Stomach smooth muscle (tissue), 2 donors: ENCODE measurements around the gene GAB4.
"Not testable (repeated sequence)": the region's sequence is repeated elsewhere in the genome, so short reads cannot be mapped to it uniquely, and the experiment has no call there.

Experiments
- H3K27ac ChIP-seq: one replicate; pipeline ENCODE4 v1.7.0; 2013; ENCODE audit warnings: mild to moderate bottlenecking, low read length, inconsistent platforms
- H3K27me3 ChIP-seq, 2 donors: one replicate each; pipeline ENCODE4 v1.7.0; 2013; ENCODE audit warnings: low read length in 2 of 2; ENCODE audit not compliant: insufficient read depth in 2 of 2, control insufficient read depth in 1 of 2
- H3K36me3 ChIP-seq, 2 donors: one replicate each; pipeline ENCODE4 v1.7.0; 2013; ENCODE audit warnings: low read length in 2 of 2; ENCODE audit not compliant: control insufficient read depth in 2 of 2, insufficient read depth in 2 of 2
- H3K4me1 ChIP-seq: one replicate; pipeline ENCODE4 v1.7.0; 2013; ENCODE audit warnings: low read length; ENCODE audit not compliant: control insufficient read depth, insufficient read depth
- H3K4me3 ChIP-seq, 2 donors: one replicate each; pipeline ENCODE4 v1.7.0; 2013; ENCODE audit warnings: low read length in 2 of 2
- H3K9ac ChIP-seq, 2 donors: one replicate each; pipeline ENCODE4 v1.7.0; 2013; ENCODE audit warnings: low read length in 2 of 2, mild to moderate bottlenecking in 1 of 2
- H3K9me3 ChIP-seq, 2 donors: one replicate each; pipeline ENCODE4 v1.7.0; 2013; ENCODE audit warnings: low read length in 2 of 2; ENCODE audit not compliant: control insufficient read depth in 2 of 2
- donor health status: healthy.
- donor health status: Pancreatic carcinoma.

GAB4 gene

DNA sequence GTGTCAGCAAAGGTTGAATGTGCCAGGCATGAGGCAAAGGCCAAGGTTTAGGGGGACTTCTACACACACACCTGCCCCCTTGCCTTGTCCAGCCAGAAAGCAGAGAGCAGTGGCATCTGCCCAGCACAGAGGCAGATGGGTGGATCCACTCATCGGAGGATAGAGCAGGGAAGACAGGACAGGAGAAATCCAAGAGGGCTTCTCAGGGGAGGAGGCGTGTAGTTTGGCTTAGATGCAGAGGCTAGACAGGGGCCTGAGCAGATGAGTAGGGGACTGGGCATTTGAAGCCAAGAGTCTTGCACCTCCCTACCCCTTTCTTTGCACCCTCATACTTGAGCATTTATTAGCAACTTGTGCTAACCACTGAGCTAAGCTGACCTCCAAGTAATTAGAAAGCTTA lies 26.5 kb upstream of the GAB4 start:
- H3K36me3 ChIP-seq, H3K9me3 ChIP-seq, H3K27me3 ChIP-seq, H3K4me1 ChIP-seq, H3K4me3 ChIP-seq, H3K9ac ChIP-seq, H3K27ac ChIP-seq: not testable (repeated sequence)

DNA sequence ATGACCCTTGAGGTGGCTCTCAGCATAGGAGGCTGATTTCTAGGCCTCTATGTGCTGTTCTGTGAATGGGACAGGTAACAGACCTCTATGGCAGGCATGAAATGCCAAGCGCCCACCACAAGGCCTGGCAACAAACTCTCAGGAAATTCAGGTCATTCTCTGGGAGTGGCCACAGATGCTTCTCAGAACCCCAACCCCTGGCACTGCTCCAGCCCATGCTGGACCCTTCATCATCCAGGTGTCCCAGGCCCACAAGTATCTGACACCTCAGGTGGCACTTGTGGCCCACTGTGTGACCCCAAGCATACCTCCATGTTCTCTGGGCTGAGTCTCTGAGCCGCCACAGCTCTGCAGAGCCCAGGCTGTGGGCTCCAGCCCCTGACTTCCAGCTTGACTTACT lies 24.3 kb upstream of the GAB4 start:
- not testable (repeated sequence) for H3K4me1 ChIP-seq, H3K36me3 ChIP-seq, H3K27me3 ChIP-seq, H3K9me3 ChIP-seq, H3K27ac ChIP-seq, H3K4me3 ChIP-seq, H3K9ac ChIP-seq

DNA sequence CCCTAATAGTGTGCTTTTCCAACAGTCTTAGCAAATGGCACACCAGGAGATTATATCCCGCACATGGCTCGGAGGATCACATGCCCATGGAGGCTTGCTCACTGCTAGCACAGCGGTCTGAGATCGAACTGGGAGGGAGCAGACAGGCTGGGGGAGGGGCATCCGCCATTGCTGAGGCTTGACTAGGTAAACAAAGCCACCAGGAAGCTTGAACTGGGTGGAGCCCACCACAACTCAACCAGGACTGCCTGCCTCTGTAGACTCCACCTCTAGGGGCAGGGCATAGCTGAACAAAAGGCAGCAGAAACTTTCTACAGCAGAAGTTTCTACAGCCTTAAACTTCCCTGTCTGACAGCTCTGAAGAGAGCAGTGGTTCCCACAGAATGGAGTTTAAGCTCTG lies 16.4 kb upstream of the GAB4 start:
- H3K9me3 ChIP-seq, H3K4me3 ChIP-seq, H3K36me3 ChIP-seq: not testable (repeated sequence)

DNA sequence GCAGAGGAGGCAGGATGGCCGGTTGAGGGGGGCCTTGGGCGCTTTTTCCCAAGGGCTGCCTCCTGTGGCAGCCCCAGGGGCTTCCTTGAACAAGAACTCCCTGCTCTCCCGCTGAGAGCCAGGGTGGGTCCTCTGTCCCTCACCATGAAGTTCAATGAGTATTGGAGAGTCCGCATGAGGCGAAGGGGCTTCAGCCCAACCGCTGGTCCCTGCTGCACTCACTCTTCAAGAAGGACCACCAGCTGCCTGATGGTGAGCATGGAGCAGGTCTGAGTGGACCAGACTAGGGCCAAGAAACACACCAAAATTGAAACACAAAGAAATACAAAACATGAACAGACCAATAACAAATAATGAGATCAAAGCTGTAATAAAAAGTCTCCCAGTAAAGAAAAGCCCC lies 7.5 kb upstream of the GAB4 start:
- not testable (repeated sequence) for H3K4me3 ChIP-seq, H3K9me3 ChIP-seq, H3K27me3 ChIP-seq, H3K4me1 ChIP-seq, H3K27ac ChIP-seq, H3K36me3 ChIP-seq, H3K9ac ChIP-seq

More for the DNA sequence above, 16.4 kb upstream of the GAB4 start:
- H3K9ac ChIP-seq, H3K27me3 ChIP-seq, H3K27ac ChIP-seq, H3K4me1 ChIP-seq: not testable (repeated sequence)

DNA sequence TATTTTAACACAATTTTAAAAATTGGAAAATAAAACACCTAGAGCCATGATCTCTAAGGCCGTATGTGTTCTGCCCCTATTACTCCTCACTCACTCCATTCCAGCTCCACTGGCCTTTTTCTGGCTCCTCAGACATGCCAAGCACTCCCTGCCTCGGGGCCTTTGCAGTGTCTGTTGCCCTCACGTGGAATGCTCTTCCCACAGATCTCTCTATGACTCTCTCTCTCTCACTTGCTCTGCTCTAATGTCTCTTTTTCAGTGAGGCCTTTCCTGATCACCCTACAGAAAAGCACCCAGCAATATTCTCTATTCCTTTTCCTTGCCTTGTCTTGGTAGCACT lies 6.0 kb upstream of the GAB4 start:
- H3K36me3 ChIP-seq, H3K9ac ChIP-seq, H3K4me3 ChIP-seq, H3K27ac ChIP-seq, H3K27me3 ChIP-seq, H3K9me3 ChIP-seq, H3K4me1 ChIP-seq: not testable (repeated sequence)

DNA sequence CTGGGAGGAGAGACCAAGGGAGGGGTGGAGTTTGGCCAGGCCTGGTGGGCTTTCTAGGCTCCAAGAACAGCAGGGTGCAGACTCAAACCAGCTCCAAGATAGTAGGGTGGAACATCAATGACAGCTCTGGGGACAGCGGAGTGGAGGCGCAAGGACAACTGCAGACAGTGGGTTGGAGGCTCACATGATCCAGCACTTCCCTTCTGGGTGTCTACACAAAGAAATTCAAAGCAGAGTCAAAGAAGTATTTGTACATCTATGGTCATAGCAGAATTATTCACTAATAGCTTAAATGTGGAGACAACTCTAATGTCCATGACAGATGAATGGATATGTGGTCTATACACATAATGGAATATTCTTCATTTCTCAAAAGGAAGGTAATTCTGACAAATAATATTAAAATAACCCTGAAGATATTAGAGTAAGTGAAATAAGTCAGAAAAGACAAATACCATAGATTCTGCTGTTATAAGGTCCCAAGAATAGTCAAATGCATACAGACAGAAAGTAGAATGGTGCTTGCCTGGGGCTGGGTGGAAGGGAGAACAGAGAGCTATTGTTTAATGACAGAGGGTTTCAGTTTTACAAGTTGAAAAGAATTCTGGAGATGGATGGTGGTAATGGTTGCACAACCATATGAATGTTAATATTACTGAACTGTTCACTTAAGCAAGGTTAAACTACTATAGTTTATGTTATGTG lies 5.5 kb upstream of the GAB4 start:
- Histone ChIP-seq H3K4me3 (no peak overlapping the region), H3K27ac (no peak overlapping the region), H3K27me3 (peaks cover 0 to 6% of the 10 kb centered on the region in 2 donors), H3K4me1 (no peaks in the 10 kb centered on the region), H3K9ac (no peak overlapping the region), H3K36me3 (no peaks in the 10 kb centered on the region), H3K9me3 (no peaks in the 10 kb centered on the region)

DNA sequence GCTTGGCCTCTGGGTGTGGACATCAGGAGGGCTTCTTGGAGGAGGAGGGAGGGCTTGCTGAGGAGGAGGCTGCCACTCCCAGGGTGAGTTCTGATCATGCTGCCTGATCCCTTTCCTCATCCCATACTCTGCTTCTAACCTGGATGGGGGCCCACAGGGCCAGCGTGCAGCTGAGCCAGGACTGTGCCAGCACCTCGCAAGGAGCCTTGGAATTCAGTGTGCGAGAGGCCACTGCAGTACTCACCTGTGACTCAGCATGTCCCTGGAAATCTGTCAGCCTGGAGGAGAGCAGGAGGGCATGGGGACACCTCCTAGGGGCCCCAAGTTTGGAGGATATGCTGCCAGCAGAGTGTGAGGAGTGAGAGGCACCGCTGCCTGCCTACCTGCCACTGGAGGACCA lies 4.2 kb upstream of the GAB4 start:
- Histone ChIP-seq H3K9ac (no peak overlapping the region), H3K27ac (no peak overlapping the region), H3K9me3 (no peaks in the 10 kb centered on the region), H3K27me3 (peaks cover 2 to 8% of the 10 kb centered on the region in 2 donors), H3K36me3 (no peaks in the 10 kb centered on the region), H3K4me3 (no peak overlapping the region), H3K4me1 (no peaks in the 10 kb centered on the region)

DNA sequence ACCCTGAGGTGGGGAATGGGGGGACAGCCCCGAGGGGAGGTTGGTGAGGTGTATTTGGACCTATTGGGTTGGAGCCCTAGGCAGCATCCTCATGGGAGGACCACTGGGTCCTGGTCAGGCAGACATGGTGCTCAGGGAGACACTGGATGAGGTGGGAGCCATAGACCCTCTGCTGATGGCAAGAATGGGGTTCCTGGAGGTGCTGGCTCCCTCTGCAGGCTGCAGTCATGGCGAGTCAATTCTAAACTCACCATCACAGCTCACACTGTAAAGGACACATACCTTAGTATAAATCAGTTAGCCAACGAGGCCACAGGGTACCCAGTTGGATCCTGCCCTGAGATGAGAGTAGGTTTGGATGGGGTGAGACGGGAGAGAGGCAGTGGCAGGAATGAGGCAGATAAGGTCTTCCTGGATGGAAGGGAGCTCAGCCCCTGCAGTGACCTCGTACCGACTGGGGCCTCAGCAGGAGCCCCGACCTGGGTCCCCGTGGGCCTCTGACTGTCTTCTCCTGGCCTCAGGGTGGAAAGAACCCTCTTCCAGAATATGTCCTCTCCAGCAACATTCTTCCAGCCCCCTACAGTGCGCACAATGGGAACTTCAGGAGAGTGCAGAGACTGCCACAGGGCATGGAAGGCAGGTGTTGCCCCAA lies 1.7 kb upstream of the GAB4 start:
- Histone ChIP-seq H3K9me3 (no peaks in the 10 kb centered on the region), H3K27me3 (peaks cover 7 to 8% of the 10 kb centered on the region in 2 donors)

DNA sequence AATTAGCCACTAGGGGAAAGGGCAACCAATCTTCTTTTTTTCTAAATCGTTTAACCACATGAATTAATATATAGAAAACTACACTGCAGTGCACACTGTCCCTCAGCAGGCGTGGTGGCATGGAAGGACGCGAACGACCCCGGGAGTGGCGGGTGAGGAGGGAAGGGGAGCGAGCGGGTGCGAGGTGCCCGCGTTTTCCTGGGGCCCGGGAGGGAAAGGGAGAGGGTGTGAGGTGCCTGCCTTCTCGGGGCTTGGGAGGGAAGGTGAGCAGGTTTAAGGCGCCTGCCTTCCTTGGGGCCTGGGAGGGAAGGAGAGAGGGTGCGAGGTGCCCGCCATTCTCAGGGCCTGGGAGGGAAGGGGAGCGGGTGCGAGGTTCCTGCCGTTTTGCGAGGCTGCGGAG lies 765 bp downstream of the GAB4 start:
- H3K27ac ChIP-seq = no peak overlapping the region
- H3K27me3 ChIP-seq = peaks cover 5 to 7% of the 10 kb centered on the region in 2 donors

More for the DNA sequence above, 1.7 kb upstream of the GAB4 start:
- Histone ChIP-seq H3K9ac (no peak overlapping the region), H3K27ac (no peak overlapping the region), H3K36me3 (no peaks in the 10 kb centered on the region), H3K4me1 (no peaks in the 10 kb centered on the region), H3K4me3 (no peak overlapping the region)

DNA sequence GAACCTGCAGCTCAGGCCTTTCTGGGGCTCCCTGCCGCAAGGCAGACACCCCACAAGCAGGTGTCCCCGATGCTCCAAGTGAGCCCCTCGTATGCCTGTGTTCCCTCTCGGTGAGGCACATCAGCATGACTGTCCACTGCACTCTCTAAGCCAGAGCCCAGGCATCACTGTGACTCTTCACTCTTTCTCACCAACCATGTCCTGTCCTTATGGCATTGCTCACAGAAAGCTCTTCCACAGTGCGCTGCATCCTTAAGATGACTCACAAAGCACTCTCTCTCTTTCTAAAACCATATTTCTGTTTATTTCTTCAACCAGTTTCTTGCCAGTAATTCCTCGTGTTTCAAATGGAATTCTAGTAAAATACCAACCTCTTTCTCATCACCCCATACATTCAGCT lies 18.1 kb downstream of the GAB4 start:
- no peaks in the 10 kb centered on the region for H3K4me1 ChIP-seq
- H3K27ac ChIP-seq = no peak overlapping the region
- H3K27me3 ChIP-seq = peaks cover 0 to 5% of the 10 kb centered on the region in 2 donors
- H3K36me3 ChIP-seq = no peaks in the 10 kb centered on the region
- H3K9me3 ChIP-seq = peaks cover 0 to under 1% of the 10 kb centered on the region in 2 donors
- H3K4me3 ChIP-seq = no peak overlapping the region
- H3K9ac ChIP-seq = no peak overlapping the region

More for the DNA sequence above, 765 bp downstream of the GAB4 start:
- H3K4me3 ChIP-seq = no peak overlapping the region
- no peaks in the 10 kb centered on the region for H3K36me3 ChIP-seq
- no peak overlapping the region for H3K9ac ChIP-seq
- H3K4me1 ChIP-seq = no peaks in the 10 kb centered on the region
- H3K9me3 ChIP-seq = no peaks in the 10 kb centered on the region

DNA sequence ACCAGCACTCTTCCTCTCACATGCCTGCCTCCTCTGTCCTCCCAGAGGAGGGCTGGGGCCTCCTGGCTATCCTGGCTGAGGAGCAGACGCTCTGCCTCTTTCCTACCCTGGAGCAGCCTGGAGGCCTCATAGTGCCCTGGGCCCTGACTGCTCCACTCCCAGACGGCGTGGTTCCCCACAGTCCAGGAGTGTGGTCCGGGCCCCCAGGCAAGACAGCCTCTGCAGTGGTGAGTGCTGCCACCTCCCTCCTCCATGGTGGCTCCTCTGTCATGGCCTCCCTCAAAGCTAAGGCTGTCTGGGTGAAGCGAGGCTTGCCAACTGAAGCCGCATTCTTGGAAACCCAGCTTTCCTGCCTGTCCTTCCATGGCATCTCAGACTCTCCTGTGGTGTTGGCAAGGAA lies 19.8 kb downstream of the GAB4 start:
- Histone ChIP-seq H3K9ac (no peak overlapping the region), H3K27me3 (peaks cover 0 to 5% of the 10 kb centered on the region in 2 donors), H3K4me3 (no peak overlapping the region), H3K36me3 (no peaks in the 10 kb centered on the region), H3K9me3 (peaks cover under 1 to 7% of the 10 kb centered on the region in 2 donors), H3K4me1 (no peaks in the 10 kb centered on the region), H3K27ac (no peak overlapping the region)
